ENCODE data around the gene NUBP1.

The NUBP1 gene

GRCh38 chr16:10756574-10756973, 12.9 kb downstream of the NUBP1 start:
- DNase-seq (ENCODE audit: extremely low spot score), result no peak
- CTCF ChIA-PET, result interaction anchor here (1.0 to 1.5 kb wide), 4 partner anchors 9 to 162 kb away, joined by 3 to 5 read pairs (median 4); no protein-coding TSS in a partner anchor
- POLR2A ChIA-PET, result no interaction called here
- no peak for TF ChIP-seq CTCF (IDR thresholded peaks at IDR 0.05; ENCODE audit: control extremely low read depth, extremely low read depth, low read depth, missing control alignments)

- no peak for DNase-seq (ENCODE audit: extremely low spot score)
- POLR2A ChIA-PET, result interaction anchor here (0.5 kb wide), 1 partner anchor 826 kb away, joined by 7 read pairs; the partner anchor contains the start of gene LITAF
- TF ChIP-seq CTCF (IDR thresholded peaks at IDR 0.05; ENCODE audit: control extremely low read depth, extremely low read depth, low read depth, missing control alignments), result no peak
- CTCF ChIA-PET, result interaction anchor here (1.1 to 1.2 kb wide), 2 partner anchors 9 to 158 kb away, joined by 3 to 4 read pairs; no protein-coding TSS in a partner anchor
Observed at GRCh38 chr16:10760858-10761257, 17.2 kb downstream of the NUBP1 start.

GRCh38 chr16:10761373-10761772, 17.7 kb downstream of the NUBP1 start:
- TF ChIP-seq CTCF (IDR thresholded peaks at IDR 0.05; ENCODE audit: control extremely low read depth, extremely low read depth, low read depth, missing control alignments), result no peak
- POLR2A ChIA-PET, result no interaction called here
- no peak for DNase-seq (ENCODE audit: extremely low spot score)
- CTCF ChIA-PET, result interaction anchor here (1.1 kb wide), 1 partner anchor 157 kb away, joined by 4 read pairs; no protein-coding TSS in a partner anchor

GRCh38 chr16:10762336-10763016, 18.8 kb downstream of the NUBP1 start:
- POLR2A ChIA-PET, result no interaction called here
- DNase-seq (ENCODE audit: extremely low spot score), result no peak
- TF ChIP-seq CTCF (IDR thresholded peaks at IDR 0.05; ENCODE audit: control extremely low read depth, extremely low read depth, low read depth, missing control alignments), result no peak
- CTCF ChIA-PET, result no interaction called here

GRCh38 chr16:10763456-10763855, 19.8 kb downstream of the NUBP1 start:
- DNase-seq (ENCODE audit: extremely low spot score), result no peak
- ChIA-PET POLR2A (no interaction called here), CTCF (no interaction called here)
- no peak for TF ChIP-seq CTCF (IDR thresholded peaks at IDR 0.05; ENCODE audit: control extremely low read depth, extremely low read depth, low read depth, missing control alignments)

- no peak for TF ChIP-seq CTCF (IDR thresholded peaks at IDR 0.05; ENCODE audit: control extremely low read depth, extremely low read depth, low read depth, missing control alignments)
- POLR2A ChIA-PET, result interaction anchor here (0.6 to 1.4 kb wide), 3 partner anchors 17 to 49 kb away, joined by 3 to 6 read pairs (median 3); no protein-coding TSS in a partner anchor
- DNase-seq (ENCODE audit: extremely low spot score), result peak; percentile 58
- CTCF ChIA-PET, result interaction anchor here (0.9 to 1.2 kb wide), 3 partner anchors 9 to 14 kb away, joined by 3 to 5 read pairs (median 4); no protein-coding TSS in a partner anchor
Observed at GRCh38 chr16:10765772-10766171, 22.1 kb downstream of the NUBP1 start.
